GM12892 (cell line): ENCODE results near the gene VNN1.
"Not testable (repeated sequence)": the region's sequence is repeated elsewhere in the genome, so short reads cannot be mapped to it uniquely, and the experiment has no call there.

Experiments used
- DNase-seq: peaks from one replicate; pipeline ENCODE4 v3.0.0; 2011; ENCODE audit not compliant: insufficient read length
- FAIRE-seq: peaks from 2 replicates; lab custom pipeline; 2011; peaks lifted over from hg19 to GRCh38; lab: Jason Lieb, UNC
- POLR2A ChIP-seq: IDR thresholded peaks from 2 replicates; pipeline ENCODE4 v1.6.1; 2011; ENCODE audit warnings: low read depth, low read length, control low read depth
- POLR2AphosphoS5 ChIP-seq: IDR thresholded peaks from 2 replicates; pipeline ENCODE4 v1.6.1; 2011; ENCODE audit warnings: low read depth, low read length, control low read depth
- TAF1 ChIP-seq: IDR thresholded peaks from 2 replicates; pipeline ENCODE4 v1.6.1; 2011; ENCODE audit warnings: low read depth, mild to moderate bottlenecking, control low read depth, low read length, borderline replicate concordance

The VNN1 gene

DNA sequence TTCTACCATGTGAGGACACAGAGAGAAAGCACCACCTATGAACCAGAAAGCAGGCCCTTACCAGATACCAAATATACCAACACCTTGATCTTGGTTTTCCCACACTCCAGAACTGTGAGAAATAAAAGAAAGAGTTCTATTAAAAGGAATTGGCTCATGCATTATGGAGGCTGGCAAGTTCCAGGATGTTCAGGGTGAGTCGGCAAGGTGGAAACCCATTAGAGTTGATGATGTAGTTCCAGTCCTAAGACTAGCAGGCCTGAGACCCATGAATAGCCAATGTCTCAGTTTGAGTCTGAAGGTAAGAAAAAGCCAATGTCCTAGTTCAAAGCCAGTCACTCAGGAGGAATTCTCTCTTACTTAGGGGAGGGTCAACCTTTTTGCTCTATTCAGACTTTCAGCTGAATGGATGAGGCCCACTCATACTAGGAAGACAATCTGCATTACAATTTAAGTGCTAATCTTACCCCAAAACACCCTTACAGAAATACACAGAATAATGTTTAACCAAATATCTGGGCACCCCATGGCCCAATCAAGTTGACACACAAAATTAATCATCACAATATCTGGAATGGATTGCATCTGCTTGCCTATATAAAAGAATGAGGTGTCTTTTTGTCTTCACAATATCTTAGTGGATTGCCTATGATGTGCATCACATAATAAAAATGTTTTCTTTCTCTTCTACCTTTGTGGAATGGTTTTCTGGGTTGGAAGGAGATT is 49.4 kb downstream of the VNN1 start:
- TF ChIP-seq POLR2A (no peak), POLR2AphosphoS5 (no peak), TAF1 (no peak)
- DNase-seq: no peak
- no peak for FAIRE-seq

DNA sequence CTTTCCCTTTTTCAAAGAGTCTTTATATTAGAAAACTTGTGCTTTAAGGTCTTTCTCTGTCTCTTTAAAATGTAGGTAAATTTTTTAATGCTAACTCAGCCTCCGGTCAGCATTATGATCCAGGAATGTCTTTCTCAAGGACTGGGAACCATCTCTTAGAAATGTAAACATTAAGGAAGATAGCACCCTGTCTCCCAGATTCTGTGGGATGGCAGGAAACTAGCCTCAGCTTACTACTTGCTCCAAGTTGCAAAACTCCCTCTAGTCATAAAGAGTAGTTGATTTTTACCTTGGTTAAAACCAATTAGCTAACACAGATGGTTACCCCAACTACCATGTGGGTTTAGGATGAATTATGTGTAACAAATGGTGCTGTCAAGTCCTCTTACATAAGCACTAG is 50.2 kb downstream of the VNN1 start:
- FAIRE-seq (no peak), DNase-seq (no peak)
- TF ChIP-seq POLR2A (no peak), TAF1 (no peak), POLR2AphosphoS5 (no peak)

DNA sequence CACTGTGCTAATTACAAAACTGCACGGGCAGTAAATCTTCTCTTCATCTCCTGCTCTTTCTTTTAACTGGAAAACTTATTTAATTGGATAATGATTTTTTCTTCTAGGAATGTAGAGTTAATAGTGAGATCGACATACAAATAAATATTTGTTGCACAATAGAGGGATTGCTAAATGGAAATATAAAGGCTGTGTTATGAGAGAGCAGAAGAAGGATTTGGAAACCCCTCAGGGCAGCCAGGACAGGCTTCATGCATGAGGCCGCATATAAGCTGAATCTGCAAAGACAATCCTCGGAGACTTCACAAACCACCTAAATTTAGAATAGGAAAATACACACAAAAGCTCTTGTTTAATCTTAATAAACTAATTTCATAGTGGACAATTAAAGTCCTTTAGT is 51.9 kb downstream of the VNN1 start:
- DNase-seq: no peak
- no peak for FAIRE-seq
- TF ChIP-seq POLR2A (no peak), POLR2AphosphoS5 (no peak), TAF1 (no peak)

DNA sequence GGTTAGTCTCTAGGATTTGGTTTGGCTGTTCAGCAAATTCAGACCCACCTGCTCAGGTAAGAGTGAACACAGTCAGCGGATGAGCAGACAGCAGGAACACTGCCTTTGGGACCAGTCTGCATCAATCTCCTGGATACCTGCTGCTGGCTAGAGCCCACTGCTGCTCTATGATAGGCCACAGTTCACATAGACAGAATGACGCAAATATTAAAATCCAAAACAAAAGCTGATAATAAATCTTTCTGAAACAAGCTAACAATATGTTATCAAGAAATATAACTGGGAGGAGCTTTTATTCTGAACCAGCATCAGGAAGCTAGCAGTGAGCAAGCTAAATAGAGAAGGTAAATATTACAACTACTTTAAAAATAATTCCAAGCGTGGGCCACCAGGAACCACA is 54.8 kb downstream of the VNN1 start, which contains the start of gene TAAR1:
Gene TAAR1 (minus strand): TSS at position 101 of the 400 bp plus-strand sequence. CDS start 13,179 bp downstream, outside the sequence.
- DNase-seq: no peak
- no peak for TF ChIP-seq POLR2A
- TF ChIP-seq POLR2AphosphoS5: no peak
- TF ChIP-seq TAF1: no peak
- no peak for FAIRE-seq

DNA sequence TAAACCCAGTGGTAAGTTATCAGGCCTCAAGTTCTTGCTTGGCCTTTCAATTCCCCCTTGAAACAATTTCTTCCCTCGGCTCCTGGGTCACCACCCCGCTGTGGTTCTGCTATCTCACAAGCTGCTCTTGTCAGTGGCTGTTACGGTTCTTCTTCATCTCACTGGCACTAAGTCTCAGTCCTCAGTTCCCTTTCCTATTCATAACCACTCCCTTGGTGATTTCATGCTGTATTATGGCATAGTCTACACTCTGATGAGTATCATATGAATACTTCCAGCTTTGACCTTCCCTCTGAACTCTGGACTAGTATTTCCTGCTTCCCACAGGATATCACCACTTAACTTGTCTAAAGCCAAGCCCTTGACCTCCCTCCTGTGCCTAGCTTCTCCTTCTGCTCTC is 62.8 kb downstream of the VNN1 start:
- TF ChIP-seq TAF1: no peak
- FAIRE-seq: no peak
- no peak for DNase-seq

DNA sequence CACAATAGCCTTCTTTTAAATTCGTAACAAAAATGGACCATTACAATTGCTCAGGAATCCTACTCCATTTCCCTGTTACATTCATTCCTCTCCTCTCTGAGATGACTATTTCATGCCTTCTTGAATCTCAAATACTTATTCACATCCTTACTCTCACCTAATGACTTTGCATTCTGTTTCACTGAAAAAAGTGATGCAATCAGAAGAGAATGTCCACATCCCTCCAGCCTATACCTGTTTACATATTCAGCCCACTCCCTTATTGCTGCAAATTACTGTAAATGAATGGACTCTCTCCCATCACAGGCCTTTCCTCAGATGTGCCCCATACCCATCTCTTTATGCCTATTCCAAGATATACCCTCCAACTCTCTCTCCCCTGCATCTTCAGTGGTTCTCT is 63.4 kb downstream of the VNN1 start:
- no peak for TF ChIP-seq TAF1
- no peak for TF ChIP-seq POLR2A
- no peak for TF ChIP-seq POLR2AphosphoS5
- DNase-seq (no peak), FAIRE-seq (no peak)

DNA sequence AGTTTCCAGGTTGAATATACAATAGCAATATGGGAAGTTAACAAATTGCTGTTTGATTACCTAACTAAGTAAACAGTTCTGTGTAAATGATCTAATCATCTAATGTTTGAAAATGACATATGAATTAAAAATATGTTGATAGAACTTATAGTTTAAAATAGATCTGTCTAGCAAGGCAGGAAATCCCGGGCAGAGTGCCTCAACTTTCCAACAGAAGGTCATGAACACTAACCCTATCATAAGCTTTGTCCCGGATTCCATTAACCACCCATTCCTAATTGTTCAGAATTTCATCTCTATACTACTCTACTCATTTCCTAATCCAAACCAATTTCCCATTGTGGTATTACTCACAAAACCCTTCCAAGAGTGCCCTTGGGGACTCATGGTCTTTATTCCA is 65.0 kb downstream of the VNN1 start:
- FAIRE-seq (no peak), DNase-seq (no peak)
- TF ChIP-seq POLR2A: no peak
- no peak for TF ChIP-seq POLR2AphosphoS5
- TF ChIP-seq TAF1: no peak

DNA sequence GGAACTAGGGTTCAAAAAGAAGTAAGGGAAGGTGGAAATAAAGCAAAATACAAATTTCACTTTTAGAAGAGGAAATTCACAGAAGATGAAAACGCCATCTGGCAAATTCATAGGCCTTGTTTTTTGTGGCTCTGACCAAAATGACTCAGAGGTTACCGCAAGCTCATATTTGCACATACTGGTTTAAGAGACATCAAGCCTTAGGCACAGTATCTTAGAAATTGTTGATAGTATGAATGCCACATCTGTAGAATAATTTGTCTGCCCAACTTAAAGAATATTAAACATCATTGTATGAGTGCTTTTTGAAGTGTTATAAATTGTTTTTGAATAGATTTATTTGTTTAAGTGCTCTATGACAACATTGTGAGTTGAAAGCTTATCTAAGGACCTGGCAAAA is 65.5 kb downstream of the VNN1 start:
- TF ChIP-seq TAF1 (no peak), POLR2A (no peak), POLR2AphosphoS5 (no peak)
- peak; percentile 76 for FAIRE-seq
- DNase-seq: no peak

DNA sequence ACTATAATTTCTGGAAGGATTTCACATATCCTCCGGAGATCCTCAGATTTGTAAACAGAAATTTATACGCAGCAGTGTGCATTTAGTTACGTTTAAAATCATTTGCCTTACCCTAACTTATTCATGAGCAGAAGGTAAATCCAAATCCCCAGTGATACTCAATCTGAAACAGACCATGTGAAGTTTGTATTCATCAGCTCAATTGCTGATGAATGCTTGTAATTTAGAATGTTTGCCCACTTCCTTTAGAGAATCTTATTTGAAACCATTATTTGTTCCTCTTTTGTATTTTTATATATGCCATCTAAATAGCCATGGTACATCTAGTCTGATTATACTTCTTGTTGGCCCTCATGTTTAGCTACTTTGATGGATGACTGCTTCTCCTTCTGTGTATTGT is 70.3 kb downstream of the VNN1 start:
- no peak for TF ChIP-seq TAF1
- TF ChIP-seq POLR2AphosphoS5: no peak
- no peak for TF ChIP-seq POLR2A
- FAIRE-seq (no peak), DNase-seq (no peak)

DNA sequence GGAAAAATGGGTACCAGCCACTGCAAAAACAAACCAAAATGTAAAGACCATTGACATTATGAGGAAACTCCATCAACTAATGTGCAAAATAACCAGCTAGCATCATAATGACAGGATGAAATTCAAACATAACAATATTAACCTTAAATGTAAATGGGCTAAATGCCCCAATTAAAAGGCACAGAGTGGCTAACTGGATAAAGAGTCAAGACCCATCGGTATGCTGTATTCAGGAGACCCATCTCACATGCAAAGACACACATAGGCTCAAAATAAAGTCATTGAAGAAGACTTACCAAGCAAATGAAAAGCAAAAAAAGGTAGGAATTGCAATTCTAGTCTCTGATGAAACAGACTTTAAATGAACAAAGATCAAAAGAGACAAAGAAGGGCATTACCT is 76.7 kb downstream of the VNN1 start:
- not testable (repeated sequence) for DNase-seq, FAIRE-seq

DNA sequence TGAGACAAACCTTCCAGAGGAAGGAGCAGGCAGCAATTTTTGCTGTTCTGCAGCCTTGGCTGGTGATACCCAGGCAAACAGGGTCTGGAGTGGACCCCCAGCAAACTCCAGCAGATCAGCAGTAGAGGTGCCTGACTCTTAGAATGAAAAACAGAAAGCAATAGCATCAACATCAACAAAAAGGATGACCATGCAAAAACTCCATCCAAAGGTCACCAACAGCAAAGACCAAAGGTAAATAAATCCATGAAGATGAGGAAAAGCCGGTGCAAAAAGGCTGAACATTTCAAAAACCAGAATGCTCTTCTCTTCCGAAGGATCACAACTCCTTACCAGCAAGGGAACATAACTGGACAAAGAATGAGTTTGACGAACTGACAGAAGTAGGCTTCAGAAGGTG is 77.9 kb downstream of the VNN1 start:
- DNase-seq, FAIRE-seq: not testable (repeated sequence)

DNA sequence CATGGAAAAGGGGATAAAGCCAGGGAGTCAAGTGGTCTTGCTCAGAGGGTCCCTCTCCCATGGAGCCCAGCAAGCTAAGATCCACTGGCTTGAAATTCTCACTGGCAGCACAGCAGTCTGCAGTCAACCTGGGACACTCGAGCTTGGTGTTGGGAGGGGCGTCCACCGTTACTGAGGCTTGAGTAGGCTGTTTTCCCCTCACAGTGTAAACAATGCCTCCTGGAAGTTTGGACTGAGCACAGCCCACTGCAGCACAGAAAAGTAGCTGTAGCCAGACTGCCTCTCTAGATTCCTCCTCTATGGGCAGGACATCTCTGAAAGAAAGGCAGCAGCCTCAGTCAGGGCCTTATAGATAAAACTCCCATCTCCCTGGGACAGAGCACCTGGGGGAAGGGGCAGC is 78.6 kb downstream of the VNN1 start:
- not testable (repeated sequence) for DNase-seq, FAIRE-seq

DNA sequence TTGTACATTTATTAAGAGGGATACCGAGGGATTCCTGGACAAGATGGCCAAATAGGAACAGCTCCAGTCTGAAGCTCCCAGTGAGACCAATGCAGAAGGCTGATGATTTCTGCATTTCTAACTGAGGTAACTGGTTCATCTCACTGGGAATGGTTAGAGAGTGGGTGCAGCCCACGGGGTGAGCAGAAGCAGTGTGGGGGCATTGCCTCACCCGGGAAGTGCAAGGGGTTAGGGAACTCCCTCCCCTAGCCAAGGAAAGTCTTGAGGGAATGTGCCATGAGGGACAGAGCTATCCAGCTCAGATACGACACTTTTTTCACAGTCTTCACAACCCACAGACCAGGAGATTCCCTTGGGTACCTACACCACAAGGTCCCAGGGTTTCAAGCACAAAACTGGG is 79.1 kb downstream of the VNN1 start:
- FAIRE-seq: no peak
- no peak for DNase-seq
- TF ChIP-seq POLR2AphosphoS5: no peak
- no peak for TF ChIP-seq POLR2A
- no peak for TF ChIP-seq TAF1
